ENCODE data around the gene SPHK2.

Gene SPHK2

DNA sequence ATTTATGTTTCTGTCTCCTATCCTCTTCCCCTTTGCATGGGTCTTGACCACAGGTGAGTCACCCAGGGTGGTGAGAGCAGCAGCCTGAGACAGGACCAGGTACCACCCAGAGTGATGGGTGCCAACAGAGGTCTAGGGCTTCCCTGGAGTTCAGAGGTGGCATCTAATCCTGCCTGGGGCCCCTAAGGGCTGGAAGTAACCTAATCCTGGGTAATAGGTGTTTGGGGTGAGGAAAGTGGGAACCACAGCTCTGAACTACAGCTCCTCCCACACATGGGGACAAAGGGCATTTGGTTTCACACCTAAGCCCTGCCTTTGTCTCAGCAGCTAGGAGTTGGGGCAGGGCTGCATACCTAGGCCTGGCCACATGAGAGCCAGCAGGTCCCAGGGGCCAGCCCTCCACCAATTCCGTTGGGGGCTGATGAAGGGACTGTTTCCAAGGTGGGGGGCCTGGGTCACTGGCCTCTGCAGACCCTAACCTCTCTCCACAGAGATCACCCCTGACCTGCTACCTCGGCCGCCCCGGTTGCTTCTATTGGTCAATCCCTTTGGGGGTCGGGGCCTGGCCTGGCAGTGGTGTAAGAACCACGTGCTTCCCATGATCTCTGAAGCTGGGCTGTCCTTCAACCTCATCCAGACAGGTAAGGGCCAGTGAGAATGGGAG lies 8.0 kb downstream of the SPHK2 start:
- TF ChIP-seq CTCF (IDR thresholded peaks at IDR 0.05; ENCODE audit: extremely low read depth, missing control alignments), result no peak
- DNase-seq (ENCODE audit: low spot score), result no peak

DNA sequence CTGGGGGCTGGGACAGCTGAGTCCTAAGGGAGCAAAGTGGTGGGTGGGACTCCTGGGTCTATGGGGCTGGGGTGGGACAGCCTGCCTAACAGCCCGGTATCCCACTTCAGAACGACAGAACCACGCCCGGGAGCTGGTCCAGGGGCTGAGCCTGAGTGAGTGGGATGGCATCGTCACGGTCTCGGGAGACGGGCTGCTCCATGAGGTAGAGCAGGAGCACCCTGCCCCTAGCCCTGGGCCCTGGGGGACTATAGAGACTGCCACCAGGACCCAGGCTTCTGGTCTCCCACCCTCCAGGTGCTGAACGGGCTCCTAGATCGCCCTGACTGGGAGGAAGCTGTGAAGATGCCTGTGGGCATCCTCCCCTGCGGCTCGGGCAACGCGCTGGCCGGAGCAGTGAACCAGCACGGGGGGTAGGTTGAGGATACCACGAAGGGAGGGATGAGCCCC lies 8.6 kb downstream of the SPHK2 start:
- DNase-seq (ENCODE audit: low spot score), result no peak

GRCh38 chr19:48628486-48629296 lies 9.4 kb downstream of the SPHK2 start:
- TF ChIP-seq CTCF (IDR thresholded peaks at IDR 0.05; ENCODE audit: extremely low read depth, missing control alignments), result no peak
- no peak for DNase-seq (ENCODE audit: low spot score)

More for the DNA sequence above, 8.6 kb downstream of the SPHK2 start:
- TF ChIP-seq CTCF (IDR thresholded peaks at IDR 0.05; ENCODE audit: extremely low read depth, missing control alignments), result no peak

DNA sequence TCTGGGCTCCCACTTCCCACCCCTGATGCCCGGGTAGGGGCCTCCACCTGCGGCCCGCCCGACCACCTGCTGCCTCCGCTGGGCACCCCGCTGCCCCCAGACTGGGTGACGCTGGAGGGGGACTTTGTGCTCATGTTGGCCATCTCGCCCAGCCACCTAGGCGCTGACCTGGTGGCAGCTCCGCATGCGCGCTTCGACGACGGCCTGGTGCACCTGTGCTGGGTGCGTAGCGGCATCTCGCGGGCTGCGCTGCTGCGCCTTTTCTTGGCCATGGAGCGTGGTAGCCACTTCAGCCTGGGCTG lies 9.9 kb downstream of the SPHK2 start:
- no peak for DNase-seq (ENCODE audit: low spot score)
- TF ChIP-seq CTCF (IDR thresholded peaks at IDR 0.05; ENCODE audit: extremely low read depth, missing control alignments), result no peak

DNA sequence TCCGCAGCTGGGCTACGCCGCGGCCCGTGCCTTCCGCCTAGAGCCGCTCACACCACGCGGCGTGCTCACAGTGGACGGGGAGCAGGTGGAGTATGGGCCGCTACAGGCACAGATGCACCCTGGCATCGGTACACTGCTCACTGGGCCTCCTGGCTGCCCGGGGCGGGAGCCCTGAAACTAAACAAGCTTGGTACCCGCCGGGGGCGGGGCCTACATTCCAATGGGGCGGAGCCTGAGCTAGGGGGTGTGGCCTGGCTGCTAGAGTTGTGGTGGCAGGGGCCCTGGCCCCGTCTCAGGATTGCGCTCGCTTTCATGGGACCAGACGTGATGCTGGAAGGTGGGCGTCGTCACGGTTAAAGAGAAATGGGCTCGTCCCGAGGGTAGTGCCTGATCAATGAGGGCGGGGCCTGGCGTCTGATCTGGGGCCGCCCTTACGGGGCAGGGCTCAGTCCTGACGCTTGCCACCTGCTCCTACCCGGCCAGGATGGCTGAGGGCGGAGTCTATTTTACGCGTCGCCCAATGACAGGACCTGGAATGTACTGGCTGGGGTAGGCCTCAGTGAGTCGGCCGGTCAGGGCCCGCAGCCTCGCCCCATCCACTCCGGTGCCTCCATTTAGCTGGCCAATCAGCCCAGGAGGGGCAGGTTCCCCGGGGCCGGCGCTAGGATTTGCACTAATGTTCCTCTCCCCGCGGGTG lies 10.4 kb downstream of the SPHK2 start:
- TF ChIP-seq CTCF (IDR thresholded peaks at IDR 0.05; ENCODE audit: extremely low read depth, missing control alignments), result no peak
- no peak for DNase-seq (ENCODE audit: low spot score)

DNA sequence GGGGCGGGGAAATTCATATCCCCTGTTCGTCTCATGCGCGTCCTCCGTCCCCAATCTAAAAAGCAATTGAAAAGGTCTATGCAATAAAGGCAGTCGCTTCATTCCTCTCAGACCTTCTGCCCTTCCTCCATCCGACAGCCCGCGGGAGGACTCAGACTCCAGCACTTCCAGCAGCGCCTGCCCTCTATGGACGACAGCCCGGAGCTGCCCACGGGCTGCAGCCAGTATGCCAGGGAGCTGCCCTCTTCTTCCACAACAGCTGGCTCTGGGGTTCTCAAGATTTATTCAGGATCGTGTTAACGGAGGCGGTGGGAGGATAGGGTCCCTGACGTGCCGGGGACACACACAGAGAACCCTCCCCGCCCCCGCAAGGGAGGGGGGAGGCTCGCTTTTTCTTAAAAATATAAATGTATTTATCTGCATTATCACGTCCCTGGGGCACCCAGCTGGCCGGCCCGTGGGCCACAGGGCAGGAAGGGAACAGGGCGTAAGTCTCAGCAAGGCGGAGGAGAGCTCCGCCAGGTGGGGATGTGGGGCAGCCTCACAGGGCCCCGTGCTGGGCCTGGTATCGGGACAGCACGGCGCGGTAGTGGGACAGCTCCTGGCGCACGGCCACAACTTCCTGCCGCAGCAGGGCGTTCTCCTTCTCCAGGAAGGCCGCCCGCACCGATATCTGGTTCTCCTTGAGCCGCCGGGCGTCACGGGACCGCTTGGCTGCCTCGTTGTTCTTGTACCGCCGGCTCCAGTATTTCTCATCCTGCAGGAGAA lies 11.2 kb downstream of the SPHK2 start:
- TF ChIP-seq CTCF (IDR thresholded peaks at IDR 0.05; ENCODE audit: extremely low read depth, missing control alignments), result no peak
- no peak for DNase-seq (ENCODE audit: low spot score)
